HepG2 (cell line): ENCODE measurements around the gene CHPF. TPM values are rescaled to one million over a fixed set of nuclear protein-coding genes. Genes with fewer than 3 reads are reported as not detected.

Source experiments
- DNMT3B ChIP-seq: conservative IDR thresholded peaks from 2 replicates; pipeline ENCODE4 v1.6.1; 2016; ENCODE audit warnings: missing biosample characterization, control low read depth
- ERF ChIP-seq: IDR thresholded peaks from 2 replicates; pipeline ENCODE4 v1.6.1; 2018; ENCODE audit warnings: missing biosample characterization, missing genetic modification reagents
- FOXK2 ChIP-seq: fragments of 450-650 bp; IDR thresholded peaks from 2 replicates; pipeline ENCODE4 v1.6.1; 2016
- HES4 ChIP-seq: sonication (generic); formaldehyde crosslinking; IDR thresholded peaks from 2 replicates; pipeline ENCODE4 v1.9.0; 2021; ENCODE audit warnings: mild to moderate bottlenecking, missing genetic modification reagents, borderline replicate concordance
- KDM2A ChIP-seq: sonication (generic); formaldehyde crosslinking; IDR thresholded peaks from 2 replicates; pipeline ENCODE4 v1.4.0; 2020; ENCODE audit warnings: low read depth, missing genetic modification reagents, borderline replicate concordance
- MAFF ChIP-seq: IDR thresholded peaks from 2 replicates; pipeline ENCODE4 v1.6.1; 2011; ENCODE audit warnings: low read depth, low read length, improper control_type of control experiment
- MAFG ChIP-seq: sonication (generic); formaldehyde crosslinking; IDR thresholded peaks from 2 replicates; pipeline ENCODE4 v1.5.1; 2020; ENCODE audit warnings: mild to moderate bottlenecking, missing genetic modification reagents
- MXI1 ChIP-seq: IDR thresholded peaks from 3 replicates; pipeline ENCODE4 v1.6.1; 2012; ENCODE audit warnings: low read depth, low read length, inconsistent platforms, borderline replicate concordance
- MYC ChIP-seq: sonication (generic); formaldehyde crosslinking; IDR thresholded peaks from 2 replicates; pipeline ENCODE4 v1.9.0; 2021; ENCODE audit warnings: missing genetic modification reagents, borderline replicate concordance
- NFE2 ChIP-seq: sonication (generic); formaldehyde crosslinking; IDR thresholded peaks from 2 replicates; pipeline ENCODE4 v1.4.0; 2020; ENCODE audit warnings: missing genetic modification reagents
- NFYC ChIP-seq: IDR thresholded peaks from 2 replicates; pipeline ENCODE4 v1.6.1; 2016; ENCODE audit warnings: missing genetic modification reagents, missing compliant biosample characterization
- SIN3A ChIP-seq: IDR thresholded peaks from 2 replicates; pipeline ENCODE4 v1.6.1; 2011; ENCODE audit warnings: low read depth, mild to moderate bottlenecking, control low read depth, low read length, borderline replicate concordance
- SPEN ChIP-seq: sonication (generic); formaldehyde crosslinking; IDR thresholded peaks from 2 replicates; pipeline ENCODE4 v1.5.1; 2020; ENCODE audit warnings: low read depth, mild to moderate bottlenecking, missing genetic modification reagents
- TEAD3 ChIP-seq: optimal IDR thresholded peaks from 2 replicates; pipeline ENCODE3; 2016; ENCODE audit warnings: borderline replicate concordance
- YEATS4 ChIP-seq: sonication (generic); formaldehyde crosslinking; IDR thresholded peaks from 2 replicates; pipeline ENCODE4 v1.4.0; 2020; ENCODE audit warnings: missing genetic modification reagents, borderline replicate concordance
- ZBTB46 ChIP-seq: sonication (generic); formaldehyde crosslinking; IDR thresholded peaks from 2 replicates; pipeline ENCODE4 v1.4.0; 2020; ENCODE audit warnings: mild to moderate bottlenecking, missing genetic modification reagents, borderline replicate concordance
- ZC3H13 ChIP-seq: sonication (generic); formaldehyde crosslinking; IDR thresholded peaks from 2 replicates; pipeline ENCODE4 v1.8.1; 2023; ENCODE audit warnings: mild to moderate bottlenecking, missing genetic modification reagents, moderate library complexity
- ZMYM2 ChIP-seq: sonication (generic); formaldehyde crosslinking; IDR thresholded peaks from 2 replicates; pipeline ENCODE4 v1.8.0; 2022; ENCODE audit warnings: mild to moderate bottlenecking, missing genetic modification reagents
- ZNF234 ChIP-seq: sonication (generic); formaldehyde crosslinking; conservative IDR thresholded peaks from 2 replicates; pipeline ENCODE4 v1.5.1; 2020; ENCODE audit warnings: mild to moderate bottlenecking, missing genetic modification reagents
- ZNF318 ChIP-seq: sonication (generic); formaldehyde crosslinking; IDR thresholded peaks from 2 replicates; pipeline ENCODE4 v1.4.0; 2020; ENCODE audit warnings: mild to moderate bottlenecking, missing genetic modification reagents
- ZNF737 ChIP-seq: sonication (generic); formaldehyde crosslinking; IDR thresholded peaks from 2 replicates; pipeline ENCODE4 v1.5.0; 2020; ENCODE audit warnings: missing genetic modification reagents, mild to moderate bottlenecking, borderline replicate concordance
- ZNF879 ChIP-seq: sonication (generic); formaldehyde crosslinking; IDR thresholded peaks from 2 replicates; pipeline ENCODE4 v1.8.1; 2023; ENCODE audit warnings: missing genetic modification reagents
- polyA plus RNA-seq, 8 experiments: library from polyadenylated mRNA; depleted of rRNA in 3 of 8; stranded (reverse) in 7 of 8; unstranded in 1 of 8; fragments of >200 nt; fragmentation: Illumina TruSeq in 4 of 8; extraction: Trizol in 4 of 8; gene quantifications; 2 replicates each; pipeline versions ENCODE4 v1.2.1 to v1.2.3, GENCODE V29; 2011 to 2016; ENCODE audit warnings: low read depth in 4 of 8, missing spikeins in 1 of 8, mixed read lengths in 1 of 8; ENCODE audit not compliant: insufficient read depth in 1 of 8
- total RNA-seq, 5 experiments: library from RNA; depleted of rRNA; stranded (reverse); fragments of >200 nt; fragmentation: Illumina TruSeq; extraction: Trizol; gene quantifications; 2 replicates each; pipeline ENCODE4 v1.2.3, GENCODE V29; 2016; ENCODE audit warnings: low read depth in 1 of 5

Gene CHPF
- total and polyA plus RNA-seq, 2 of the 13 experiments (the other 11 are each of a cell fraction or from before 2014, with no cell fraction given): 79.6 to 111 TPM

GRCh38 chr2:219495531-219496122 lies 48.0 kb downstream of the CHPF start (continued):
- TF ChIP-seq TEAD3 (peak; percentile 33), SIN3A (0 out of 2 replicates have a peak, but pooled peaks have one; percentile 57), ZNF234 (CRISPR knock-in tag) (no peak), ERF (no peak), DNMT3B (CRISPR knock-in tag) (no peak), ZNF879 (CRISPR knock-in tag) (no peak), HES4 (CRISPR knock-in tag) (0 out of 2 replicates have a peak, but pooled peaks have one; percentile 58), FOXK2 (peak; percentile 66), MAFF (no peak), ZNF737 (CRISPR knock-in tag) (no peak), ZC3H13 (CRISPR knock-in tag) (no peak; the same call in 1 of the 2 replicates), MXI1 (peak; percentile 54; the same call in 1 of the 3 replicates), MAFG (CRISPR knock-in tag) (no peak), MYC (CRISPR knock-in tag) (peak; percentile 39; the same call in 1 of the 2 replicates), NFE2 (no peak; the same call in 1 of the 2 replicates), NFYC (CRISPR knock-in tag) (peak; percentile 73), ZMYM2 (no peak), KDM2A (CRISPR knock-in tag) (peak; percentile 42; the same call in 1 of the 2 replicates), YEATS4 (0 out of 2 replicates have a peak, but pooled peaks have one; percentile 3), ZNF318 (CRISPR knock-in tag) (peak; percentile 78; the same call in 1 of the 2 replicates), ZBTB46 (CRISPR knock-in tag) (0 out of 2 replicates have a peak, but pooled peaks have one; percentile 52), SPEN (CRISPR knock-in tag) (no peak)
